Keratinocyte (primary cell): ENCODE results near the gene CCDC158.

ENCODE experiments used
- CTCF ChIP-seq, 3 experiments: IDR thresholded peaks in 1 of 3; conservative IDR thresholded peaks in 1 of 3; optimal IDR thresholded peaks in 1 of 3; 2 replicates in 2 of 3; 3 replicates in 1 of 3; pipeline versions ENCODE3 to v1.5.1; 2011; ENCODE audit warnings: low read length in 3 of 3, mild to moderate bottlenecking in 3 of 3, moderate library complexity in 2 of 3, control low read depth in 1 of 3, inconsistent platforms in 1 of 3; ENCODE audit not compliant: insufficient read depth in 2 of 3; ENCODE audit errors: extremely low read depth in 1 of 3
- EZH2 ChIP-seq: IDR thresholded peaks from one replicate; pipeline ENCODE4 v1.6.1; 2012; ENCODE audit warnings: inconsistent platforms, mild to moderate bottlenecking, low read length, moderate library complexity

- TF ChIP-seq CTCF (optimal IDR thresholded peaks at IDR 0.05 in 1 of 3, IDR thresholded peaks at IDR 0.05 in 1 of 3, conservative IDR thresholded peaks at IDR 0.05 in 1 of 3; ENCODE audit: extremely low read depth in 1 of 3, insufficient read depth in 2 of 3, low read length in 3 of 3) (no peak), EZH2 (no peak)
Observed at GRCh38 chr4:76361689-76362412, 59.1 kb downstream of the CCDC158 start.
